HEK293 (cell line): ENCODE results near the gene FMN1.

Experiments
- BCL11B ChIP-seq: fragments of 450-650 bp; formaldehyde crosslinking; IDR thresholded peaks from 2 replicates; pipeline ENCODE4 v1.5.1; 2016; ENCODE audit warnings: low read depth, missing biosample characterization, missing genetic modification characterization
- CTCF ChIP-seq: fragments of 450-650 bp; formaldehyde crosslinking; IDR thresholded peaks from 2 replicates; pipeline ENCODE4 v1.5.1; 2016; ENCODE audit warnings: missing biosample characterization, missing genetic modification characterization
- GLI2 ChIP-seq: fragments of 450-650 bp; formaldehyde crosslinking; IDR thresholded peaks from 2 replicates; pipeline ENCODE4; 2017; ENCODE audit warnings: missing biosample characterization, missing genetic modification characterization, low read depth, borderline replicate concordance
- ZNF112 ChIP-seq: fragments of 450-650 bp; formaldehyde crosslinking; IDR thresholded peaks from 2 replicates; pipeline ENCODE4 v1.5.0; 2017; ENCODE audit warnings: missing biosample characterization, missing genetic modification characterization
- ZNF133 ChIP-seq: fragments of 450-650 bp; formaldehyde crosslinking; IDR thresholded peaks from 2 replicates; pipeline ENCODE4 v1.5.1; 2016; ENCODE audit warnings: missing biosample characterization, missing genetic modification characterization
- ZNF24 ChIP-seq: fragments of 450-650 bp; formaldehyde crosslinking; IDR thresholded peaks from 2 replicates; pipeline ENCODE4 v1.5.1; 2016; ENCODE audit warnings: missing biosample characterization, missing genetic modification characterization
- TF ChIP-seq, protein P1 (sequence below): fragments of 450-650 bp; formaldehyde crosslinking; IDR thresholded peaks from 2 replicates; pipeline ENCODE4 v1.5.1; 2016; ENCODE audit warnings: missing biosample characterization, missing genetic modification characterization, borderline replicate concordance
- TF ChIP-seq, protein P2 (sequence below): fragments of 450-650 bp; formaldehyde crosslinking; IDR thresholded peaks from 2 replicates; pipeline ENCODE4 v1.5.1; 2016; ENCODE audit warnings: missing biosample characterization, missing genetic modification characterization
- TF ChIP-seq, protein P3 (sequence below): fragments of 450-650 bp; formaldehyde crosslinking; IDR thresholded peaks from 2 replicates; pipeline ENCODE4 v1.5.1; 2017; ENCODE audit warnings: missing biosample characterization, missing genetic modification characterization
- TF ChIP-seq, protein P4 (sequence below): sonication (generic); formaldehyde crosslinking; IDR thresholded peaks from 2 replicates; pipeline ENCODE4 v1.8.1; 2022; ENCODE audit warnings: mild to moderate bottlenecking, moderate library complexity, missing genetic modification reagents
- TF ChIP-seq, protein P5 (sequence below): fragments of 450-650 bp; formaldehyde crosslinking; IDR thresholded peaks from 2 replicates; pipeline ENCODE4 v1.5.1; 2016; ENCODE audit warnings: missing biosample characterization, missing genetic modification characterization

- TF ChIP-seq CTCF (tag by site-specific recombination) (no peak), ZNF24 (tag by site-specific recombination) (no peak), GLI2 (no peak), ZNF133 (tag by site-specific recombination) (no peak), BCL11B (tag by site-specific recombination) (no peak), ZNF112 (no peak)
- TF ChIP-seq, protein P1, sequence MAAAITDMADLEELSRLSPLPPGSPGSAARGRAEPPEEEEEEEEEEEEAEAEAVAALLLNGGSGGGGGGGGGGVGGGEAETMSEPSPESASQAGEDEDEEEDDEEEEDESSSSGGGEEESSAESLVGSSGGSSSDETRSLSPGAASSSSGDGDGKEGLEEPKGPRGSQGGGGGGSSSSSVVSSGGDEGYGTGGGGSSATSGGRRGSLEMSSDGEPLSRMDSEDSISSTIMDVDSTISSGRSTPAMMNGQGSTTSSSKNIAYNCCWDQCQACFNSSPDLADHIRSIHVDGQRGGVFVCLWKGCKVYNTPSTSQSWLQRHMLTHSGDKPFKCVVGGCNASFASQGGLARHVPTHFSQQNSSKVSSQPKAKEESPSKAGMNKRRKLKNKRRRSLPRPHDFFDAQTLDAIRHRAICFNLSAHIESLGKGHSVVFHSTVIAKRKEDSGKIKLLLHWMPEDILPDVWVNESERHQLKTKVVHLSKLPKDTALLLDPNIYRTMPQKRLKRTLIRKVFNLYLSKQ (tag by site-specific recombination), result no peak
- TF ChIP-seq, protein P2, sequence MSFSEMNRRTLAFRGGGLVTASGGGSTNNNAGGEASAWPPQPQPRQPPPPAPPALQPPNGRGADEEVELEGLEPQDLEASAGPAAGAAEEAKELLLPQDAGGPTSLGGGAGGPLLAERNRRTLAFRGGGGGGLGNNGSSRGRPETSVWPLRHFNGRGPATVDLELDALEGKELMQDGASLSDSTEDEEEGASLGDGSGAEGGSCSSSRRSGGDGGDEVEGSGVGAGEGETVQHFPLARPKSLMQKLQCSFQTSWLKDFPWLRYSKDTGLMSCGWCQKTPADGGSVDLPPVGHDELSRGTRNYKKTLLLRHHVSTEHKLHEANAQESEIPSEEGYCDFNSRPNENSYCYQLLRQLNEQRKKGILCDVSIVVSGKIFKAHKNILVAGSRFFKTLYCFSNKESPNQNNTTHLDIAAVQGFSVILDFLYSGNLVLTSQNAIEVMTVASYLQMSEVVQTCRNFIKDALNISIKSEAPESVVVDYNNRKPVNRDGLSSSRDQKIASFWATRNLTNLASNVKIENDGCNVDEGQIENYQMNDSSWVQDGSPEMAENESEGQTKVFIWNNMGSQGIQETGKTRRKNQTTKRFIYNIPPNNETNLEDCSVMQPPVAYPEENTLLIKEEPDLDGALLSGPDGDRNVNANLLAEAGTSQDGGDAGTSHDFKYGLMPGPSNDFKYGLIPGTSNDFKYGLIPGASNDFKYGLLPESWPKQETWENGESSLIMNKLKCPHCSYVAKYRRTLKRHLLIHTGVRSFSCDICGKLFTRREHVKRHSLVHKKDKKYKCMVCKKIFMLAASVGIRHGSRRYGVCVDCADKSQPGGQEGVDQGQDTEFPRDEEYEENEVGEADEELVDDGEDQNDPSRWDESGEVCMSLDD, result no peak
- TF ChIP-seq, protein P3, sequence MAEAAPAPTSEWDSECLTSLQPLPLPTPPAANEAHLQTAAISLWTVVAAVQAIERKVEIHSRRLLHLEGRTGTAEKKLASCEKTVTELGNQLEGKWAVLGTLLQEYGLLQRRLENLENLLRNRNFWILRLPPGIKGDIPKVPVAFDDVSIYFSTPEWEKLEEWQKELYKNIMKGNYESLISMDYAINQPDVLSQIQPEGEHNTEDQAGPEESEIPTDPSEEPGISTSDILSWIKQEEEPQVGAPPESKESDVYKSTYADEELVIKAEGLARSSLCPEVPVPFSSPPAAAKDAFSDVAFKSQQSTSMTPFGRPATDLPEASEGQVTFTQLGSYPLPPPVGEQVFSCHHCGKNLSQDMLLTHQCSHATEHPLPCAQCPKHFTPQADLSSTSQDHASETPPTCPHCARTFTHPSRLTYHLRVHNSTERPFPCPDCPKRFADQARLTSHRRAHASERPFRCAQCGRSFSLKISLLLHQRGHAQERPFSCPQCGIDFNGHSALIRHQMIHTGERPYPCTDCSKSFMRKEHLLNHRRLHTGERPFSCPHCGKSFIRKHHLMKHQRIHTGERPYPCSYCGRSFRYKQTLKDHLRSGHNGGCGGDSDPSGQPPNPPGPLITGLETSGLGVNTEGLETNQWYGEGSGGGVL, result no peak
- TF ChIP-seq, protein P4, sequence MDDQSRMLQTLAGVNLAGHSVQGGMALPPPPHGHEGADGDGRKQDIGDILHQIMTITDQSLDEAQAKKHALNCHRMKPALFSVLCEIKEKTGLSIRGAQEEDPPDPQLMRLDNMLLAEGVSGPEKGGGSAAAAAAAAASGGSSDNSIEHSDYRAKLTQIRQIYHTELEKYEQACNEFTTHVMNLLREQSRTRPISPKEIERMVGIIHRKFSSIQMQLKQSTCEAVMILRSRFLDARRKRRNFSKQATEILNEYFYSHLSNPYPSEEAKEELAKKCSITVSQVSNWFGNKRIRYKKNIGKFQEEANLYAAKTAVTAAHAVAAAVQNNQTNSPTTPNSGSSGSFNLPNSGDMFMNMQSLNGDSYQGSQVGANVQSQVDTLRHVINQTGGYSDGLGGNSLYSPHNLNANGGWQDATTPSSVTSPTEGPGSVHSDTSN (CRISPR knock-in tag), result no peak
- TF ChIP-seq, protein P5, sequence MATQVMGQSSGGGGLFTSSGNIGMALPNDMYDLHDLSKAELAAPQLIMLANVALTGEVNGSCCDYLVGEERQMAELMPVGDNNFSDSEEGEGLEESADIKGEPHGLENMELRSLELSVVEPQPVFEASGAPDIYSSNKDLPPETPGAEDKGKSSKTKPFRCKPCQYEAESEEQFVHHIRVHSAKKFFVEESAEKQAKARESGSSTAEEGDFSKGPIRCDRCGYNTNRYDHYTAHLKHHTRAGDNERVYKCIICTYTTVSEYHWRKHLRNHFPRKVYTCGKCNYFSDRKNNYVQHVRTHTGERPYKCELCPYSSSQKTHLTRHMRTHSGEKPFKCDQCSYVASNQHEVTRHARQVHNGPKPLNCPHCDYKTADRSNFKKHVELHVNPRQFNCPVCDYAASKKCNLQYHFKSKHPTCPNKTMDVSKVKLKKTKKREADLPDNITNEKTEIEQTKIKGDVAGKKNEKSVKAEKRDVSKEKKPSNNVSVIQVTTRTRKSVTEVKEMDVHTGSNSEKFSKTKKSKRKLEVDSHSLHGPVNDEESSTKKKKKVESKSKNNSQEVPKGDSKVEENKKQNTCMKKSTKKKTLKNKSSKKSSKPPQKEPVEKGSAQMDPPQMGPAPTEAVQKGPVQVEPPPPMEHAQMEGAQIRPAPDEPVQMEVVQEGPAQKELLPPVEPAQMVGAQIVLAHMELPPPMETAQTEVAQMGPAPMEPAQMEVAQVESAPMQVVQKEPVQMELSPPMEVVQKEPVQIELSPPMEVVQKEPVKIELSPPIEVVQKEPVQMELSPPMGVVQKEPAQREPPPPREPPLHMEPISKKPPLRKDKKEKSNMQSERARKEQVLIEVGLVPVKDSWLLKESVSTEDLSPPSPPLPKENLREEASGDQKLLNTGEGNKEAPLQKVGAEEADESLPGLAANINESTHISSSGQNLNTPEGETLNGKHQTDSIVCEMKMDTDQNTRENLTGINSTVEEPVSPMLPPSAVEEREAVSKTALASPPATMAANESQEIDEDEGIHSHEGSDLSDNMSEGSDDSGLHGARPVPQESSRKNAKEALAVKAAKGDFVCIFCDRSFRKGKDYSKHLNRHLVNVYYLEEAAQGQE (tag by site-specific recombination), result no peak
Measured at GRCh38 chr15:32730677-32731654, 463.5 kb downstream of the FMN1 start.
